OCI-LY7 (cell line): ENCODE results near the gene SUPT3H. TPM values are rescaled to one million over a fixed set of nuclear protein-coding genes. Genes with fewer than 3 reads are reported as not detected.

Experiments
- BruUV-seq: library from RNA; stranded (reverse); fragments of 400-500 nt; replicated peaks from 2 replicates; lab custom pipeline; 2021; lab: Mats Ljungman, UMichigan
- CTCF ChIA-PET: fragments of 300-600 bp; sonication (Branson Sonifier 250); formaldehyde crosslinking; loops from one replicate; lab custom pipeline; 2022; ENCODE audit warnings: antibody characterized with exemption; ENCODE audit not compliant: unreplicated experiment; lab: Charles Lee
- POLR2A ChIA-PET: fragments of 300-600 bp; sonication (Branson Sonifier 250); formaldehyde crosslinking; loops from one replicate; lab custom pipeline; 2022; ENCODE audit warnings: antibody characterized with exemption; lab: Charles Lee
- DNase-seq: peaks from one replicate; pipeline ENCODE4 v3.0.0-alpha.2; 2015; ENCODE audit warnings: low spot score
- H2AFZ ChIP-seq: fragments of 200-600 bp; sonication (generic), shearing (Covaris generic); 2 replicates; pipeline ENCODE4 v1.6.1; 2014; ENCODE audit warnings: mild to moderate bottlenecking, antibody characterized with exemption, low read length, moderate library complexity
- H3K27ac ChIP-seq: fragments of 200-600 bp; sonication (generic); 2 replicates; pipeline ENCODE4 v1.5.1; 2014; ENCODE audit warnings: mixed run types, low read depth, mild to moderate bottlenecking, moderate library complexity, low read length, inconsistent platforms; ENCODE audit not compliant: poor library complexity, severe bottlenecking
- H3K36me3 ChIP-seq: fragments of 200-600 bp; sonication (generic); 2 replicates; pipeline ENCODE4 v1.6.1; 2014; ENCODE audit warnings: mild to moderate bottlenecking, antibody characterized with exemption, low read length, moderate library complexity, mixed read lengths; ENCODE audit not compliant: insufficient read depth
- H3K4me1 ChIP-seq: fragments of 200-600 bp; sonication (generic); 2 replicates; pipeline ENCODE4 v1.5.1; 2014; ENCODE audit warnings: mild to moderate bottlenecking, low read length; ENCODE audit not compliant: insufficient read depth, poor library complexity, severe bottlenecking
- H3K4me2 ChIP-seq: fragments of 200-600 bp; sonication (generic); 2 replicates; pipeline ENCODE4 v1.6.1; 2014; ENCODE audit warnings: mild to moderate bottlenecking, low read length
- H3K4me3 ChIP-seq: fragments of 200-600 bp; sonication (generic); 2 replicates; pipeline ENCODE4 v1.5.1; 2014; ENCODE audit warnings: mild to moderate bottlenecking, low read depth, low read length; ENCODE audit not compliant: poor library complexity, severe bottlenecking
- H3K79me2 ChIP-seq: fragments of 200-600 bp; sonication (generic); 2 replicates; pipeline ENCODE4 v1.6.1; 2016; ENCODE audit warnings: low read depth, mild to moderate bottlenecking, low read length, moderate library complexity, mixed read lengths; ENCODE audit not compliant: insufficient read depth
- H3K9me2 ChIP-seq: fragments of 200-600 bp; sonication (generic); 2 replicates; pipeline ENCODE4 v1.6.1; 2016; ENCODE audit warnings: mild to moderate bottlenecking, low read length, mixed read lengths; ENCODE audit not compliant: insufficient read depth
- H3K9me3 ChIP-seq: fragments of 200-600 bp; sonication (generic); 2 replicates; pipeline ENCODE4 v1.6.1; 2014; ENCODE audit warnings: mild to moderate bottlenecking, mixed run types, low read length, mixed read lengths
- H4K20me1 ChIP-seq: fragments of 200-600 bp; sonication (generic); 2 replicates; pipeline ENCODE4 v1.6.1; 2014; ENCODE audit warnings: mild to moderate bottlenecking, antibody characterized with exemption, low read length, moderate library complexity, mixed read lengths; ENCODE audit not compliant: insufficient read depth
- EZH2phosphoT487 ChIP-seq: fragments of 200-600 bp; sonication (generic); IDR thresholded peaks from 2 replicates; pipeline ENCODE4 v1.6.1; 2018; ENCODE audit warnings: low read depth, borderline replicate concordance, mild to moderate bottlenecking, mixed run types, antibody characterized with exemption, low read length, moderate library complexity, mixed read lengths
- intact Hi-C: fragments of 100-400 bp; cut with micrococcal nuclease; formaldehyde crosslinking; loops from one replicate; pipeline ENCODE4 v1.10.0; 2022; ENCODE audit not compliant: unreplicated experiment
- total RNA-seq, 2 experiments: library from RNA; depleted of rRNA in 1 of 2; stranded (reverse); fragments of >200 nt in 1 of 2; shearing (Covaris generic) in 1 of 2; gene quantifications; 2 replicates each; pipeline ENCODE4 v1.2.3, GENCODE V29; 2014 to 2022
- TF ChIP-seq, protein P1 (sequence below): fragments of 200-600 bp; sonication (generic); conservative IDR thresholded peaks from 2 replicates; pipeline ENCODE4 v1.5.1; 2014; ENCODE audit warnings: mild to moderate bottlenecking, antibody characterized with exemption, low read length, moderate library complexity, mixed read lengths

The SUPT3H gene
- total RNA-seq, 2 experiments from 2014 or later, result 1.1 to 7.1 TPM

DNA sequence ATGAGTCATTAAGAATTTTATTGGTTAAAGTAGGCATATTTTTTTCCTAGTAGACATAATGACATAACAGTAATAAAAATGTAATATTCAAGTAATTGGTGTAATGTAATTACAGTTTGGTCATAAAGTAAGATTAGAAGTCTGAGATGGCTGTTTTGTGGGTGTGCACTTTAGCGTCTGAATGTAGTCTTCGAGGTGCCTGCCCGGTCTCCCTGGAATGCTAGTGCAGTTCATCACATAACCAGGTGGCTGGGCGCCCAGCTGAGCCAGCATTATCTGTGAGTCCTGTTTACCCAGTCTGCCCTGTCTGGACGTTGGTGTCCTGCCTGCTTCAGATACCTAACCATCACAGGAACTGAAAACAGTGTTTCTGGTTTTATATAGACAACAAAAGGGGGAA is 571.1 kb downstream of the SUPT3H start:
- H3K36me3 ChIP-seq, result no peaks in the 10 kb centered on the region
- TF ChIP-seq EZH2phosphoT487, result no peak
- TF ChIP-seq, protein P1, sequence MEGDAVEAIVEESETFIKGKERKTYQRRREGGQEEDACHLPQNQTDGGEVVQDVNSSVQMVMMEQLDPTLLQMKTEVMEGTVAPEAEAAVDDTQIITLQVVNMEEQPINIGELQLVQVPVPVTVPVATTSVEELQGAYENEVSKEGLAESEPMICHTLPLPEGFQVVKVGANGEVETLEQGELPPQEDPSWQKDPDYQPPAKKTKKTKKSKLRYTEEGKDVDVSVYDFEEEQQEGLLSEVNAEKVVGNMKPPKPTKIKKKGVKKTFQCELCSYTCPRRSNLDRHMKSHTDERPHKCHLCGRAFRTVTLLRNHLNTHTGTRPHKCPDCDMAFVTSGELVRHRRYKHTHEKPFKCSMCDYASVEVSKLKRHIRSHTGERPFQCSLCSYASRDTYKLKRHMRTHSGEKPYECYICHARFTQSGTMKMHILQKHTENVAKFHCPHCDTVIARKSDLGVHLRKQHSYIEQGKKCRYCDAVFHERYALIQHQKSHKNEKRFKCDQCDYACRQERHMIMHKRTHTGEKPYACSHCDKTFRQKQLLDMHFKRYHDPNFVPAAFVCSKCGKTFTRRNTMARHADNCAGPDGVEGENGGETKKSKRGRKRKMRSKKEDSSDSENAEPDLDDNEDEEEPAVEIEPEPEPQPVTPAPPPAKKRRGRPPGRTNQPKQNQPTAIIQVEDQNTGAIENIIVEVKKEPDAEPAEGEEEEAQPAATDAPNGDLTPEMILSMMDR, result no peak
- ChIA-PET POLR2A (no interaction called here), CTCF (no interaction called here)
- no peak overlapping the region for H3K4me3 ChIP-seq
- H3K79me2 ChIP-seq, result no peaks in the 10 kb centered on the region
- H3K9me2 ChIP-seq, result no peaks in the 10 kb centered on the region
- no peak overlapping the region for H3K27ac ChIP-seq
- H3K4me2 ChIP-seq, result no peak overlapping the region
- no peak overlapping the region for H2AFZ ChIP-seq
- H4K20me1 ChIP-seq, result no peaks in the 10 kb centered on the region
- no peaks in the 10 kb centered on the region for H3K9me3 ChIP-seq
- intact Hi-C loops, result no loop called here
- no peak for DNase-seq
- no TSS peak for BruUV-seq
- no peaks in the 10 kb centered on the region for H3K4me1 ChIP-seq

DNA sequence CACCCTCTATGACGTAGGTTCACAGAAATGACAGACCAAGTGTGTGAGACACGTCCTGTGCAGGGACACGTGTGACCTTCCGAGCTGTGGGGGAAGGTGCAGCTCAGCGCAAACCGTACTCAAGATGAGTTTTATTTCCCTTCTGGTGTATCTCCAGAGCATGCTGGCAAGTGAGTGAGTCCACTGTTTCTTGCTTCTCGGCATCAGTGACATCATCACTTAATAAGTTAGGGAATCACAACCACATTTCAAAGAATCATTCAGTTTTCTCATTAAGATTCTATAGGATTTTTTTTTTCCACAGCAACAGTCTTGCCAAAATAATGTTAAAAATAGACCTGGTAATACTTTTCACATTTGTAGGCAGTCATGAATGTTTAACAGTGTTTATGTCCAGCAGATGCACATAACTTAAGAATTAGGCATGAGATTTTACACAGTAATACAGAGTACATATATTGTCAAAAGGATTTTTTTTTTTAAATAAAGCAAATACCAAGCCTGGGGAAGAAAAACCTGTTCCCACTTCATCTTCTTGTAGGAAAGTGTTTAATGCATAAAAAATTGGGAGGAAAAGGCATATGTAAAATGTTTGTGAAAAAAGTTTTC is 572.4 kb downstream of the SUPT3H start:
- CTCF ChIA-PET, result no interaction called here

More for the DNA sequence above, 572.4 kb downstream of the SUPT3H start:
- BruUV-seq, result no TSS peak
- DNase-seq, result no peak
- no peak overlapping the region for H3K4me3 ChIP-seq
- H3K79me2 ChIP-seq, result no peaks in the 10 kb centered on the region
- no peak overlapping the region for H3K27ac ChIP-seq
- H2AFZ ChIP-seq, result no peak overlapping the region
- POLR2A ChIA-PET, result no interaction called here
- intact Hi-C loops, result no loop called here
- TF ChIP-seq, protein P1, result no peak
- TF ChIP-seq EZH2phosphoT487, result no peak
- no peaks in the 10 kb centered on the region for H4K20me1 ChIP-seq
- no peaks in the 10 kb centered on the region for H3K4me1 ChIP-seq
- no peaks in the 10 kb centered on the region for H3K9me3 ChIP-seq
- H3K36me3 ChIP-seq, result no peaks in the 10 kb centered on the region
- H3K4me2 ChIP-seq, result no peak overlapping the region
- H3K9me2 ChIP-seq, result no peaks in the 10 kb centered on the region
